Measurements from ENCODE around the gene TMEM223.
"Not testable (repeated sequence)": the region's sequence is repeated elsewhere in the genome, so short reads cannot be mapped to it uniquely, and the experiment has no call there.

The TMEM223 gene

GRCh38 chr11:62752994-62753735 is 38.6 kb downstream of the TMEM223 start:
- DNase-seq (ENCODE audit: low read depth), result no peak

GRCh38 chr11:62752177-62752785 is 39.5 kb downstream of the TMEM223 start:
- no peak for DNase-seq (ENCODE audit: low read depth)

GRCh38 chr11:62749931-62750330 is 41.9 kb downstream of the TMEM223 start:
- not testable (repeated sequence) for DNase-seq (ENCODE audit: low read depth)

GRCh38 chr11:62747475-62748160 is 44.2 kb downstream of the TMEM223 start:
- DNase-seq (ENCODE audit: low read depth), result no peak
